Activated T-helper 17 cell treated with anti-CD3 and anti-CD28 coated beads, Interleukin-2, amount 50 U/mL, for 72 hours (primary cell): ENCODE results near the gene JPH4. TPM values are rescaled to one million over a fixed set of nuclear protein-coding genes. Genes with fewer than 3 reads are reported as not detected.

Experiments
- ATAC-seq: fragments of 150-1000 bp; cut with Tn5 transposase; replicated peaks from 2 replicates; pipeline ENCODE4 v1.10.0; 2021; ENCODE audit warnings: mild to moderate bottlenecking, moderate library complexity
- H3K27ac Mint-ChIP-seq: one replicate; pipeline ENCODE4 v1.8.0; 2022; ENCODE audit warnings: mixed read lengths
- H3K27me3 Mint-ChIP-seq: one replicate; pipeline ENCODE4 v1.8.0; 2022; ENCODE audit warnings: mixed read lengths
- H3K36me3 Mint-ChIP-seq: one replicate; pipeline ENCODE4 v1.8.0; 2022; ENCODE audit warnings: low read depth, mild to moderate bottlenecking, mixed read lengths
- H3K4me1 Mint-ChIP-seq: one replicate; pipeline ENCODE4 v1.8.0; 2022; ENCODE audit warnings: mixed read lengths
- H3K4me3 Mint-ChIP-seq: one replicate; pipeline ENCODE4 v1.8.0; 2022; ENCODE audit warnings: mild to moderate bottlenecking, mixed read lengths
- H3K9me3 Mint-ChIP-seq: one replicate; pipeline ENCODE4 v1.8.0; 2022; ENCODE audit warnings: mixed read lengths
- total RNA-seq, 2 donors: library from RNA; stranded (reverse); gene quantifications; one replicate each; pipeline ENCODE4 v1.2.3, GENCODE V29; 2022

JPH4 gene
- total RNA-seq, 2 donors from 2014 or later: not detected

DNA sequence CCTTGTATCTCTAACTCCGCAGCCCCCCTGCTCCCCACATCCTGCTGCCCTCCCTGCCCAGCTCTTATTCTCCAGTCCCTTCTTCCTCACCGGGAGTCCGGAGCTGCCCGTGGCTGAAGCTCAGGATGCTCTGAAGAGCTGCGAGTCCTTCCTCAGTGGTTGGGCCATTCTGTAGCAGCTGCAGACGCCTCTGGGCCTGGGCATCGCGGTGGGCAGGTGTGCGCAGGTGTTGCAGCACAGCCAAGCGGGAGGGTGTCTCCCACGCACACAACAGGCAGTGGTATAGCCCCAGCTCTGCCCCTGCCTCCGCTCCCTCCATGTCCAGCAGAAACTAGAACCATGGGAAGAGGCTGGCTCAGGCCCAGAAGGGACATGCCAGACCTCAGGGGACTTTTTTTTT is 47.2 kb downstream of the JPH4 start:
- H3K4me1 Mint-ChIP-seq: peaks cover 5% of the 10 kb centered on the region
- no peak overlapping the region for H3K27ac Mint-ChIP-seq
- no peaks in the 10 kb centered on the region for H3K27me3 Mint-ChIP-seq
- no peaks in the 10 kb centered on the region for H3K9me3 Mint-ChIP-seq
- no peak overlapping the region for H3K4me3 Mint-ChIP-seq
- no peak for ATAC-seq
- no peaks in the 10 kb centered on the region for H3K36me3 Mint-ChIP-seq

DNA sequence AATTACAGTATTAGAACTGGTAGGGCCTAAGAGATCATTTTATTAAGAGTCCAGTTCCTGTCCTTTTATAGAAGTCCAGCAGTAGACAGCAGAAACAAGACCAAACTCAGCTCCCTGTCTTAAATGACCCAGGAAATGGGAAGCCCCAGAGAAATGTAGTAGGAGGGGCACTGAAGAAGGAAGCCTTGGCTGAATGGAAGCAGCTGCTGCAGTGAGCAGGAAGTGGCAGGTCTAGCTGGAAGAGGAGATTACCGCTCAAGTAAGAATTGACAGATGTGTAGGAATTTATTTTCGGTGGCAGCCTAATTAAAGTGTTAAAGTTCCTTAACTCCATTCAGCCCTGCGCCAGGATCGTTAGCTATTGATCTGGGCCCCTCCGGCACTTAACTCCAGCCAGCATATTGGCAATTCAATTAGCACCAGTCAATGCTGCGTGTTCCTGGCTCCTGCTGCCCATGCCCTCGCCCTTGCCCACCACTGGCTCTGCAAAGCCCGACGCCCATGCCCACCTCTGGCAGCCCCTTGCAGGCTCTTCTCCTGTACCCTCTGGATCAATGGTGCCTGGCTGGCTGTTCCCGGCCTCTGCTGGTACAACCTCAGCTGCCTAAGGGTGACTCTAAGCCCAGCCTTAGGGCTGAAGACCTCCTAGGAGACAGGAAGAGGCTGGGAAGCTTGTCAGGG is 48.1 kb downstream of the JPH4 start:
- Mint-ChIP-seq H3K4me3 (no peak overlapping the region), H3K9me3 (no peaks in the 10 kb centered on the region), H3K27me3 (no peaks in the 10 kb centered on the region), H3K27ac (peak overlapping the region; percentile 3), H3K36me3 (no peaks in the 10 kb centered on the region), H3K4me1 (no peaks in the 10 kb centered on the region)
- no peak for ATAC-seq

DNA sequence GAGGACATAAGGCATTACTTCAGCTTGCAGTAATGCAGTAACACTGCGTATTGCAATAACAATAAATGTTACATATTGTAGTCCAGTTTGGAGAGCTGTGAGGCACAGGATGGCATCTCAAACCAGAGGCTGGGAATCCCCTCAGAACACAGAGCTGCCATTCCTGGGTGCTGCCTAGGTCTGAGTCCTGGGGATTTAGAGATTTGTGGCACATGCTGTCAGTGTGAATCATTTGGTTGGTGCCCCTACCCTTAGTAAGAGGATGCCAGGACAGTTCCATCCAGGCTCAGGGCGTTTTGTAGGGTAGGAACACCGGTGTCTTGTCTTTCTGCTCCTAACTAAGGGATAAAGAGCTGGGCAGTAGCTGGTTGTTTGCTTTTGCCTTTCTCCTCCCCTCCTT is 49.6 kb downstream of the JPH4 start:
- Mint-ChIP-seq H3K36me3 (no peaks in the 10 kb centered on the region), H3K27me3 (no peaks in the 10 kb centered on the region), H3K27ac (peak overlapping the region; percentile 12), H3K4me3 (no peak overlapping the region), H3K4me1 (no peaks in the 10 kb centered on the region), H3K9me3 (no peaks in the 10 kb centered on the region)
- ATAC-seq: no peak

DNA sequence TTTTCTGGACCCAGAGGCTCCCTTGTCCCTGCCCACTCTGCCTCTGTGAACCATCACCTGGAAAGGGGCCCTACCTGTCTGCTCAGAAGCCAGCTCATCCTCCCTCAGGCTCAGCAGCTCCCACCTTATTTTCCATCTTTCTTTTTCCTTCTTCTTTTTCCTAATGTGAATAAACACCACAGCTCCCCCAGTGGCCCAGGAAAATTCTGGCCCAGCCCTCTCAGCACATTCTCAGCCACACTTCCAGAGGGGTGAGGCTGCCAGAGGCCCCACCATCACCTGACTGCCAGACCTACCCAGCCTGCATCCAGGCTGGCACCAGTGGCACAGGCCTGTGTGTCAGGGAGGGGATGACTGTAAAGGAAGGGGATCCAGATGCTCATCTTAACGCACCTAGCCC is 50.0 kb downstream of the JPH4 start:
- H3K36me3 Mint-ChIP-seq: no peaks in the 10 kb centered on the region
- H3K4me3 Mint-ChIP-seq: no peak overlapping the region
- H3K9me3 Mint-ChIP-seq: no peaks in the 10 kb centered on the region
- H3K4me1 Mint-ChIP-seq: no peaks in the 10 kb centered on the region
- peak overlapping the region; percentile 12 for H3K27ac Mint-ChIP-seq
- ATAC-seq: no peak
- no peaks in the 10 kb centered on the region for H3K27me3 Mint-ChIP-seq

DNA sequence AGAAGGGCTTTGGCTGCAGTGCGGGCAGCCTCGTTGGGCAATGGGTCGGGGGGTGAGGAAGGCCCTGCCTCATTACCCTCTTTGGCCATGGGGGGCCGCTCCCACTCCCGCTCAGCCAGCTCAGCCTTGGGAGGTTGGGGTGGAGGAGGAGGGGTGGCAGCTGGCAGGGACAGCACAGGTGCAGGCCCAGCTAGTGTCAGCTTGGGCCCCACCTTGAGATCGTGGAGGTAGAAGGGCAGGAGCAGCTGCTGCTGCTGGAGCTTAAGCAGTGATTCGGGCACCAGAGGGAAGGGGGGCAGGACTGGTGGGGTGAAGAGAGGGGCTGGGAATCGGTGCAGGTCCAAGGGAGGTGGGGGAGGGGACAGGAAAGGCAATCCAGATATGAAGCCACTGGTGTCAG is 53.0 kb downstream of the JPH4 start:
- Mint-ChIP-seq H3K27me3 (no peaks in the 10 kb centered on the region), H3K4me1 (no peaks in the 10 kb centered on the region), H3K4me3 (no peak overlapping the region), H3K36me3 (no peaks in the 10 kb centered on the region), H3K27ac (no peak overlapping the region), H3K9me3 (no peaks in the 10 kb centered on the region)
- no peak for ATAC-seq

DNA sequence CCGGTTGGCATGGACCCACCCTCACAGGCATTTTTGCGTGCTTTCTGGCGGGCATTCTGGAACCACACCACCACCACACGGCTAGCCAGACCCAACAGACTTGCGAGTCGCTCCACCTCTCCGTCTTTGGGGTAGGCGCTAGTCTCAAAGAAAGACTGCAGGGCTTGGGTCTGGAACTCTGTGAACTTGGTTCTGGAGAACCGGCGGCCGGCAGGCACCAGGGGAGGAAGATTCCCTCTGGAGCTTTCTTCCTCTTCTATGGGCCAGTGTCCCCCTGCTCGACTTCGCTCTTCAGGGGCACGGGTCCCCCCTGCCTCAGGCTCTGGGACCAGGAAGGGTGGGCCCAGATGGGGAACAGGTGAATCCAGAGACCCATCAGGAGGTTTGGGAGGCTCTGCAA is 53.6 kb downstream of the JPH4 start:
- H3K4me1 Mint-ChIP-seq: no peaks in the 10 kb centered on the region
- H3K36me3 Mint-ChIP-seq: no peaks in the 10 kb centered on the region
- H3K4me3 Mint-ChIP-seq: no peak overlapping the region
- H3K9me3 Mint-ChIP-seq: no peaks in the 10 kb centered on the region
- H3K27ac Mint-ChIP-seq: no peak overlapping the region
- no peak for ATAC-seq
- no peaks in the 10 kb centered on the region for H3K27me3 Mint-ChIP-seq

DNA sequence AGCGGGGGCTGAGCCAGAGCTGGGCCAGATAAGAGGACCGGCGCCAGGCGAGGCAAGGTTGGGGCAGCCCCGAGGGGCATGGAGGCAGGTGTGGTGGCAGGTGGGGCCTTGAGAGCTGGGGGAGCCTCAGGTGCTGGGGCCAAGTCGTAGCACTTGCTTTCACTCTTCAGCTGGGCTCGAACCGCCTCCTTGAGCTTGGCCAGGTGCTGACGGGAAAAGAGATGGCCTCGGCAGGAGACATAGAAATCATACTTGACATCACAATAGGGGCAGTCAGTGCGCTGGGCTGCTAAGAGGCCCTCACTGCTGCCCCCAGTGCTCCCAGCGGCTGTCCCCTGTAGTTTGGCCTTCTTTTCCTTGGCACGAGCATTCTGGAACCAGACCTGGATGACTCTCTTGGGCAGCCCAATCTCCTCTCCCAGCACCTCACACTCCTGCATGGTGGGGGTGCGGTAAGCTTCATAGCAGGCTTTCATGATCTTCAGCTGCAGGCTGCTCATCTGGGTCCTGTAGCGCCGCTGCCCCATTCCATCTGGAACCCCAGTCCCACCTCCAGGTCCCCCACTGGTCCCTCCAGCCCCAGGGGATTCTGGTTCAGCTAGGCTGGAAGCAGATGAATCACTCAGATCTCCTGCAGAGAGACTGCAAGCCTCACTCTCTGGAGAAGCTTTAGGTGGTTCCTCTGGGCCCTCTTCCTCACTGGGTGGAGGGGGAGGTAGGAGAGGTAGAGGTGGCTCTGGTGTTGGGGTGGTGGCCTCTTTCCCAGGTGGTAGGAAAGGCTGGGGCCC is 55.2 kb downstream of the JPH4 start:
- Mint-ChIP-seq H3K27me3 (no peaks in the 10 kb centered on the region), H3K36me3 (no peaks in the 10 kb centered on the region), H3K9me3 (no peaks in the 10 kb centered on the region), H3K27ac (no peak overlapping the region), H3K4me1 (no peaks in the 10 kb centered on the region), H3K4me3 (no peak overlapping the region)
- no peak for ATAC-seq

DNA sequence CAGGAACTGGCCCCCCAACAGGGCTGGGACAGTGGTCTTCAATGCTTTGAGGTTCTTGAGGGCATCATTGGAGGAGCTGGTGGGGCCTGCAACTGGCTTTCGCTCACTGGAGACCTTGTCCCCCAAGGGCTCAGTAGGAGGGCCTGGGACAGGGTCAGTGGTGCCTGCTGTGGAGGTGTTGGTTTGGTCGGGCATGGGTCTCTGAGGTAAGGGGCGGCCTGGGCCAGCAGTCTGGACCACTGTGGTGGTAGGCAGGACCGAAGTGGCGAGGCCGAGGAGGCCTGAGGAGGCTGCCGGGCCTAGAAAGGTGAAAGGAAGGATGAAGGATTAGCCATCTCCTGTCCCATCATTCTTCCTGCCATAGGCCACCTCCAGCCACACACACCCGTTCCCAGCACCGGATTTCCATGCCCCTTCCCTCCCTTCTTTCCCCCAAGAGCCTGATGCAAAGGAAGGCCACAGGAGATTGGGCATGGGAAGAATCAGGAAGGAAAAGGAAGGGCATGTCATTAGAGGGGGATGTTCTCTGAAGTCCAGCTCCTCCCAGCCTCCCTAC is 55.9 kb downstream of the JPH4 start:
- Mint-ChIP-seq H3K36me3 (no peaks in the 10 kb centered on the region), H3K4me1 (no peaks in the 10 kb centered on the region), H3K27ac (no peak overlapping the region), H3K9me3 (no peaks in the 10 kb centered on the region), H3K4me3 (no peak overlapping the region), H3K27me3 (no peaks in the 10 kb centered on the region)
- ATAC-seq: no peak

DNA sequence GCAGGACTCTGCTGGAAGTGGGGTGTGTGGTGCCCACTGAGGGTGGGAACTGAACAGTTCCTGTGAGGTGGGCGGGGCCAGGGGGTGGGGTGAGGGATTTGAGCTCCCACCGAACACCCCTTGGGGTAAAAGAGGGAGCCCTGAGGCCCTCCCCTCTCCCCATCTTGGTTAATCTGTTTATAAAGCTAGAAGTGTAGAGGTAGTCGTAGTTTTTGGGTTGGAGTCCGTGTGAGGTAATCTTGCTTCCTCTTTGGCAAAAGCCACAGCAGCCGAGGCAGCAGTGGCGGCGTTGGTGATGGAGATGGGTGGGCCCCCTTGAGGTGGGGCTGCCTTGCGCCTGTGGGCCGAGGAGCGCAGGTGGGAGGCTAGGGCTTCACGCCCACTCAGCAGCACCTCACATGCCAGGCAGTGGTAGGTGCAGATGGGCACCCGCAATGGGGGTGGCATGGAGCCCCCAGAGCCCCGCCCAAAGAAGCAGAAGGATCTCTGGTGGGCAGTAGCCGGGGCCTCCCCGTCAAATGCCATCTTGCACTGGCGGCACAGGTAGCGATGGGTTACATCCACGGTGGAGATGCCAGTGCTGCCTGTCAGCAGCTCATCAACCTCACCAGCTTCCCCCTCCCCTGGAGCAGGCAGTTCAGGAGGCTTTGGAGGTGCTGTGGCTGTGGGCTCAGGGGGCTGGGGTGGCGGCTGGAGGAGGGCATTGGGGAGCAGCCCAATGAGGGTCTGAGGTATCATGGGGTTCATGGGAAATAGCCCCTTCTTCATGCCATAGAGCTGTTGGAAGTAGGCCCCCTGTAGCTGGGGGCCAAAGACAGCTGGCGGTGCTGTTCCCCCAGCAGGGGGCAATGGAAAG is 56.6 kb downstream of the JPH4 start:
- Mint-ChIP-seq H3K9me3 (no peaks in the 10 kb centered on the region), H3K4me3 (no peak overlapping the region), H3K36me3 (no peaks in the 10 kb centered on the region), H3K27ac (no peak overlapping the region), H3K27me3 (no peaks in the 10 kb centered on the region), H3K4me1 (no peaks in the 10 kb centered on the region)
- no peak for ATAC-seq

DNA sequence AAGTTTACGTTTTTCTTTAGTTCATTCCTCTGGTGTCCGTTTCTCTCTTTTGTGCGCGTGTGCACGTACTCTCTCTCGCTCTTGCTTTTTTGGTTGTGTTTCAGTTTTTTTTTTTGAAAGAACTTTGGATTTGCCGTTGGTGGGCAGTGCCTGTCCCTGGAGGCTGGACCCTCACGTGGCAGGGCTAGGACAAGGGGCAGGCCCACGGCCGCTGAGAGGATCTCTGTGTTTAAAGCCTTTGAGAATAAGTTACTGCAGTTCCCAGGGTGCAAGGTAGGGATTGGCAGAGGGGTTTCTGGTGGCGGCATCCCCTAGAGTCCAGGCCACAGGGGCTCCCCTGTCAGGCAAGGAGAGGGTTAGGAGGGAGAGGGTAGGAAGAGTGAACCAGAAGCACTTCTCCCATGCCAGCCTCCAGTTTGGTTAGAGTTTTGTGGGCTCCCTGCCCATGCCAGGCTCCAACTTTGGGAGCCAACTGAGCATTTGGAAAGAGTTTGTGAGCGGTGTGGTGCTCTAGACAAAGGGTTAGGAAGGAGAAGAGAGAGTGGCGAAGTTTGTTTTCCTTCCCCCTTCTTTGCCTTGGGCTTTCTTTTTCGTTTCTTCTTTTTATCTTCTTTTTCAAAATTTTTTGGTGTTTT is 57.6 kb downstream of the JPH4 start:
- Mint-ChIP-seq H3K36me3 (no peaks in the 10 kb centered on the region), H3K9me3 (no peaks in the 10 kb centered on the region), H3K27me3 (no peaks in the 10 kb centered on the region), H3K4me1 (no peaks in the 10 kb centered on the region), H3K27ac (no peak overlapping the region), H3K4me3 (no peak overlapping the region)
- ATAC-seq: no peak

DNA sequence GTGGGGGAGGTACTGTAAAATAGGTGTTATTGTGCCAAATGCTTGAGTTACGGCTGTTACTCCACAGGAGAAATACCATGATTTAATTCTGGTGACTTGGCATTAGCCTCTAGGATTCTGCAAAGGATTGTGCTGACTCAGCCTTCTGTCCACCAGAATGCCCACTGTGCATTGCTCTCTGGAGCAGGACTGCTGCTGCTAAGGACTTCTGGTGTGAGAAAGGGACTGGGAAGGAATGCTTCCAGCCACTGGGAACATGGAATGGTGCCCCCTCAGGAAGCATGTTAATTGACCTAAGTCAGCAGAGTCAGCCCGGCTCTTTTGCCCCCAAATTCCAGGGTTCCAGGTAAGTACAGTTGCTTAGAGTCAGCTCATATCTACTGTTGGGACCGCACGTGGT is 59.9 kb downstream of the JPH4 start:
- Mint-ChIP-seq H3K9me3 (no peaks in the 10 kb centered on the region), H3K27ac (no peak overlapping the region), H3K4me3 (no peak overlapping the region), H3K4me1 (no peaks in the 10 kb centered on the region), H3K36me3 (no peaks in the 10 kb centered on the region), H3K27me3 (no peaks in the 10 kb centered on the region)
- ATAC-seq: no peak
